Suprapubic skin (tissue), 4 donors: ENCODE results near the gene USP34.

Experiments used
- CTCF ChIP-seq, 2 donors: fragments of 200-600 bp in 1 of 2; fragments of 450-650 bp in 1 of 2; sonication (generic) in 1 of 2; IDR thresholded peaks; one replicate each; pipeline ENCODE4 v1.5.1; 2016 to 2019; ENCODE audit warnings: antibody characterized with exemption in 2 of 2, mild to moderate bottlenecking in 1 of 2, moderate library complexity in 1 of 2
- EP300 ChIP-seq: sonication (generic); formaldehyde crosslinking; IDR thresholded peaks from one replicate; pipeline ENCODE4 v1.6.1; 2017; ENCODE audit warnings: antibody characterized with exemption
- POLR2A ChIP-seq, 2 donors: fragments of 450-650 bp; IDR thresholded peaks; one replicate each; pipeline ENCODE4 v1.6.1; 2017; ENCODE audit warnings: antibody characterized with exemption in 2 of 2, mild to moderate bottlenecking in 2 of 2, moderate library complexity in 2 of 2
- POLR2AphosphoS5 ChIP-seq, 3 donors: sonication (generic); formaldehyde crosslinking; IDR thresholded peaks; one replicate each; pipeline ENCODE4 v1.6.1; 2017; ENCODE audit warnings: antibody characterized with exemption in 3 of 3

GRCh38 chr2:61318553-61318952 lies 152.3 kb downstream of the USP34 start:
- no peak for TF ChIP-seq CTCF (IDR thresholded peaks at IDR 0.05)
- TF ChIP-seq POLR2A (IDR thresholded peaks at IDR 0.05): no peak
- TF ChIP-seq POLR2AphosphoS5 (IDR thresholded peaks at IDR 0.05): no peak
- no peak for TF ChIP-seq EP300
